Skin of body (tissue), 2 donors: ENCODE measurements around the gene CFH. TPM values are rescaled to one million over a fixed set of nuclear protein-coding genes. Genes with fewer than 3 reads are reported as not detected.
"Not testable (repeated sequence)": the region's sequence is repeated elsewhere in the genome, so short reads cannot be mapped to it uniquely, and the experiment has no call there.

ENCODE experiments used
- DNase-seq: peaks from one replicate; lab custom pipeline; 2025; lab: John Stamatoyannopoulos, UW
- total RNA-seq: library from RNA; depleted of rRNA; stranded (reverse); fragments of >200 nt; gene quantifications from one replicate; pipeline ENCODE4 v1.2.3, GENCODE V29; 2014

CFH gene
- total RNA-seq, 1 donor from 2014 or later, result 44.9 TPM

DNA sequence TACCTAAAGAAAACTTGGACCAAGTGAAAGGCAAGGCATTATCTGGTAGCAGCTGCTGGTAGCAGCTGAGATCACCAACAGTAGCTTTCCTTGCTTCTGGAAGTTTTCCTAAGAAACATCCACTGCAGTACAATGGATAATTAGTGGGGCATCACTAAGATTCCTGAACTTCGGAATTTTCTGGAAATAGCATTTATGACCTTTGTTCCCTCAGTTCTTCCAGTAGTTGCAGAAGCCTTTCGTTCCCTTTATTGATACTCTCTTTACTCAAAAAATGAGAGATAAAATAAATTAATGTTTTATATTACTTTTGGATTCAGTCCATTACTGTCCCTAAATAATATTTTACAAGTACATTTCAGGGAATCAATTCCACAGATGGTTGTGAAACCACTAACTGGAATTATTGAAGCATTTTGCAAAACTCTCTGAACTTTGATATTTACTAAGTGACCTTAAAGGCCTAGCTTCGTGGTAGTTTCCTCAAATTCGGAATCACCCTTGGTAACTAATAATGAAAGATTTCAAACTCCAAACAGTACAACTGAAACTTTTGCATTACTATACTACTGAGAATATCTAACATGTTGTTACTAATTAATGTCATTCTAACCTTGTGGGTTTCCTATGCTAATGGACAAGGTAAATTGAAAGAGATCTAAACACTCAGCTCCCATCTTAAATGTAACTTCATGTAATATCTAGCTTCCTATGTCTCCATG lies 113.3 kb downstream of the CFH start:
- not testable (repeated sequence) for DNase-seq

DNA sequence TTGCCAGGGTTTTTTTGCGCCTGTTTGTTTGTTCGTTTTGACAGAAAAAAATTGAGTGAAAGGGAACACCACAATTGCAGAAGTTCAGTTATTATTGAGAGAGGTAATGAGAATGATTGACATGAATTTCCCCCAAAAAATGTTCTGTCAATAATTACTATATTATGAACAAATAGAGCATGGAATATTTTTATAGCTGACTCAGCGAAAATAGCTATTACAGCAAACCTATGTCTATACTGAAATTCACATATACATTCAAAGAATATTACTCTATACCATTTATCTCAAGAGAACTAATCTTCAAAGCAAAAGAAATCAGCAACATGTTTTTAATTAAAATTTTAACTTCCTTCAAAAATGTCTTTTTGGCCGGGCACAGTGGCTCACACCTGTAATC lies 118.0 kb downstream of the CFH start:
- not testable (repeated sequence) for DNase-seq

- no peak for DNase-seq
These were observed 121.9 kb downstream of the CFH start for GRCh38 chr1:196773713-196774112.

DNA sequence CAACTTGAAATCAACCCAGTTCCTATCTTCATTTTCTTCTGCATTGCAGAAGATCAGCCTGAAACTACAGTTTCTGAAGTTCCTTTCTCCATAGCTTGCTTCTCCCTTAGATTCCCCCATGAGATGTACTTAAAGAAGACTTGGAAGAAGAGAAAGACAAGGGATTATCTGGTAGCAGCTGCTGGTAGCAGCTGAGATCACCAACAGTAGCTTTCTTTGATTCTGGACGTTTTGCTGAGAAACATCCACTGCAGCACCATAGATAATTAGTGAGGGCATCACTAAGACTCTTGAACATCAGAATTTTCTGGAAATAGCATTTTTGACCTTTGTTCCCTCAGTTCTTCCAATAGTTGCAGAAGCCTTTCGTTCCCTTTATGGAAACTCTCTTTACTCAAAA lies 122.3 kb downstream of the CFH start:
- DNase-seq, result no peak

- no peak for DNase-seq
These were observed 122.8 kb downstream of the CFH start, which contains the start of gene CFHR3 for GRCh38 chr1:196774603-196775002. TSS of gene CFHR3 (plus strand) at chr1:196774840. CDS start at chr1:196774887, 47 bp downstream.

- DNase-seq, result no peak
These were observed 125.8 kb downstream of the CFH start for GRCh38 chr1:196777603-196778002.

DNA sequence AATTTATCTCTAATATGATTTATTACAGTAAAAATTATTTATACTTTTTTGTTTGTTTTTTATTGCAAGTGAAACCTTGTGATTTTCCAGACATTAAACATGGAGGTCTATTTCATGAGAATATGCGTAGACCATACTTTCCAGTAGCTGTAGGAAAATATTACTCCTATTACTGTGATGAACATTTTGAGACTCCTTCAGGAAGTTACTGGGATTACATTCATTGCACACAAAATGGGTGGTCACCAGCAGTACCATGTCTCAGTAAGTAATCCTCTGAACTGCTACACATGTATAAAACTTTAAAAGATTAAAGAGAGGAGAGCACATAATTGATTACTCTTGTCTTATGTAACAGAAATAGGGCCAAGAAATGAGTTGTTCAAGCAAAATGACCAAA lies 127.2 kb downstream of the CFH start:
- no peak for DNase-seq

GRCh38 chr1:196791252-196791651 lies 139.4 kb downstream of the CFH start:
- not testable (repeated sequence) for DNase-seq

GRCh38 chr1:196794103-196794502 lies 142.3 kb downstream of the CFH start:
- DNase-seq, result not testable (repeated sequence)

Other genes starting within 250 kb of the CFH start
- gene KCNT2, start 43.6 kb upstream of the CFH start, total RNA-seq, result 5.1 TPM
- 0.39 TPM for gene CFHR3, start 122.8 kb downstream of the CFH start, total RNA-seq
- gene CFHR1, start 167.7 kb downstream of the CFH start, total RNA-seq, result 0.59 TPM
- not detected for gene CFHR4, start 236.0 kb downstream of the CFH start, total RNA-seq